GM19467 (cell line): ENCODE results near the gene ZNF33A.
"Not testable (repeated sequence)": the region's sequence is repeated elsewhere in the genome, so short reads cannot be mapped to it uniquely, and the experiment has no call there.

Experiments used
- ATAC-seq: cut with Tn5 transposase; IDR thresholded peaks from one replicate; pipeline ENCODE4 v1.9.1; 2021; ENCODE audit warnings: mild to moderate bottlenecking, moderate library complexity; ENCODE audit not compliant: unreplicated experiment

Gene ZNF33A

GRCh38 chr10:38043516-38043915 lies 33.0 kb downstream of the ZNF33A start:
- no peak for ATAC-seq

GRCh38 chr10:38045129-38045528 lies 34.7 kb downstream of the ZNF33A start:
- ATAC-seq, result no peak

GRCh38 chr10:38047666-38048065 lies 37.2 kb downstream of the ZNF33A start:
- ATAC-seq, result no peak

GRCh38 chr10:38050212-38050611 lies 39.7 kb downstream of the ZNF33A start:
- no peak for ATAC-seq

- no peak for ATAC-seq
Observed at GRCh38 chr10:38054361-38054797, 43.9 kb downstream of the ZNF33A start.

- ATAC-seq, result not testable (repeated sequence)
Observed at GRCh38 chr10:38055274-38055894, 44.9 kb downstream of the ZNF33A start.

GRCh38 chr10:38069663-38070062 lies 59.2 kb downstream of the ZNF33A start:
- not testable (repeated sequence) for ATAC-seq

- ATAC-seq, result no peak
Observed at GRCh38 chr10:38070501-38070900, 60.0 kb downstream of the ZNF33A start.

GRCh38 chr10:38072552-38072951 lies 62.1 kb downstream of the ZNF33A start:
- no peak for ATAC-seq

- ATAC-seq, result no peak
Observed at GRCh38 chr10:38076687-38077086, 66.2 kb downstream of the ZNF33A start.

GRCh38 chr10:38093318-38093717 lies 82.8 kb downstream of the ZNF33A start:
- ATAC-seq, result not testable (repeated sequence)

- ATAC-seq, result peak; percentile 21
Observed at GRCh38 chr10:38093816-38094157, 83.3 kb downstream of the ZNF33A start.

GRCh38 chr10:38094158-38094926 lies 83.9 kb downstream of the ZNF33A start, which contains the start of gene ZNF37A:
TSS of gene ZNF37A (plus strand) at chr10:38094337. CDS start at chr10:38096618, 2,281 bp downstream.
- peak; percentile 97 for ATAC-seq

- ATAC-seq, result no peak
Observed at GRCh38 chr10:38094927-38095574, 84.6 kb downstream of the ZNF33A start.

GRCh38 chr10:38102880-38103279 lies 92.4 kb downstream of the ZNF33A start:
- ATAC-seq, result no peak

GRCh38 chr10:38103756-38104155 lies 93.3 kb downstream of the ZNF33A start:
- ATAC-seq, result no peak

- ATAC-seq, result no peak
Observed at GRCh38 chr10:38112159-38112558, 101.7 kb downstream of the ZNF33A start.
